Activated naive CD4-positive, alpha-beta T cell treated with Interleukin-2 at 50 U/mL for 16 hours (primary cell): ENCODE measurements around the gene DDC.

ENCODE experiments used
- DNase-seq: peaks from one replicate; pipeline ENCODE4 v3.0.0-alpha.2; 2020

DDC gene

GRCh38 chr7:50513166-50513871 lies 51.9 kb downstream of the DDC start:
- DNase-seq, result no peak

DNA sequence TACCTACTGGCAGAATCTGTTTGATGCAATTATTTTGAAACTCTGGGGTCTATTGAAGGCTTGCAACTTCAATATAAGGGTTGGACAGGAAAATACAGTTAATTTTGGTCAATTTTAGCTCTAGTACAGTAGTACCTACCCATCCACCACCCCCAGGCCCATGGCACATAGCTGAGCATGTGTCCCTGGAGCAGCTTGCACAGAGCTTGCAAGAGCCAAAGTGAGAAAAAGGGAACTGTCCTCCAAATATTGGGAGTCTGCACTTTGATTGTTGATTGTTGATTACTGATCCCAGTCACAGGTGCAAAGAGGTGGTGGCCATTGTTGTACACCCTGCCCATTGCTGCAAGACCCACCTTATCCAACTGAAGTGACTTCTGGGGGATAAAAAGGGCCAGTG lies 52.8 kb downstream of the DDC start:
- no peak for DNase-seq

GRCh38 chr7:50509459-50509858 lies 55.7 kb downstream of the DDC start:
- no peak for DNase-seq

- DNase-seq, result no peak
Observed at GRCh38 chr7:50508471-50508943, 56.7 kb downstream of the DDC start.

GRCh38 chr7:50507898-50508470 lies 57.2 kb downstream of the DDC start:
- no peak for DNase-seq

GRCh38 chr7:50505553-50506210 lies 59.5 kb downstream of the DDC start:
- no peak for DNase-seq

DNA sequence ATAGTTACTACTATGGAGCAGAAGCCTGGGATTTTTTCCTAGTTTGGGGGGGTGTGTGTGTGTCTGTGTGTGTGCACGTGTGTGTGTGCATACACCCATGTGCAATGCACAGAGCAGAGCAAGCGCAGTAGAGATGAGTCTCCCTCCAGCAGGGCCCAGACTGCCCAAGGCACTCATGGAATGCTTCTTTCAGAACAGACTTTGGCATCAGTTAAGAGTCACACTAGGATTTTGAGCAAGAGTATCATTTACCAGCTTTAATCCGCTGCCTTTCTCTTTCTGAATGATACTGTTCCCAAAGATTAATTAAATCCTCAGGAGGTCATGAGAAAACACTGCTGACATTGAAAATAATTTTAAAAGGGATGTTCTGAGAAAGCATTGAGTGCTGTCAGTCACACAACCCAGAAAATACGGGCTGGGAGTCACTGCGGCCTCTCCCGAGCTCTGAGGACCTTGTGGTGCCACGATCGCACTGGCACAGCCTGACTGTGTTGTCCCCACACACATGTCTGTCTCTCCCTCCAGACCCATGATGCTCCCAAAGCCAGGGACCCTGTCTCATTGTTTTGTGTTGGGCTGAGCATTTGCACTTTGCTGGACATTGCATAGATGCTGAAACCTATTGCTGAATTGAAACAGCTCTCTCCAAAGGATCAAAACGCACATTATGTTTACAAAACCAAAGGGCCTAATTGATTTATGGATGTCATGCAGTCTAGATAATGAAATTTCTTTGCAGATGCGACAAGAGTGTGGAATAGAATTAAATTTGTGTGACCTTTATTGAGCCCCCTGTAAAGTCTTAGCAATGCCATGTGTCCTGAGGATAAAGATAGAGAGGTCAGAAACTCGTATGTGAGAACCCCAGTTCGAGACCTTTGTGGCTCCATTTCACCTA lies 60.3 kb downstream of the DDC start:
- no peak for DNase-seq

DNA sequence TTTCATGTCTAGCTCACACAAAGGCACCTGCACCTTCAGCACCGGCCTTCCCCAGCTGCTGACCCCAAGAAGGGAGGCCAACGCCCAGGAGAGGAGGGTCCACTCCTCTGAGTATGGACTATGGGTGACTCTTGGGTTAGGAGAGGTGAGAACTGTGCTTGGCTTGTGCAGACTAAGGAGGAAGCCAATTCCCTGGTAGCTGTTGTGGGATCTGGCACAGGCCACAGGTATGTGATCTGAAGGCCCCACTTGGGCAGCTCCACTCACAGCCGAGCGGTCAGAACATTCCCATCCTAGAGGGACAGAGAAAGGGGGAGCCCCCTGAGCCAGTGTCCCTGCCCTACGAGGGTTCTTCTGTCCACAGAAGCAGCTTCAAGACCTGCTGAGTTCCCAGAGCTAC lies 62.3 kb downstream of the DDC start:
- DNase-seq, result no peak

DNA sequence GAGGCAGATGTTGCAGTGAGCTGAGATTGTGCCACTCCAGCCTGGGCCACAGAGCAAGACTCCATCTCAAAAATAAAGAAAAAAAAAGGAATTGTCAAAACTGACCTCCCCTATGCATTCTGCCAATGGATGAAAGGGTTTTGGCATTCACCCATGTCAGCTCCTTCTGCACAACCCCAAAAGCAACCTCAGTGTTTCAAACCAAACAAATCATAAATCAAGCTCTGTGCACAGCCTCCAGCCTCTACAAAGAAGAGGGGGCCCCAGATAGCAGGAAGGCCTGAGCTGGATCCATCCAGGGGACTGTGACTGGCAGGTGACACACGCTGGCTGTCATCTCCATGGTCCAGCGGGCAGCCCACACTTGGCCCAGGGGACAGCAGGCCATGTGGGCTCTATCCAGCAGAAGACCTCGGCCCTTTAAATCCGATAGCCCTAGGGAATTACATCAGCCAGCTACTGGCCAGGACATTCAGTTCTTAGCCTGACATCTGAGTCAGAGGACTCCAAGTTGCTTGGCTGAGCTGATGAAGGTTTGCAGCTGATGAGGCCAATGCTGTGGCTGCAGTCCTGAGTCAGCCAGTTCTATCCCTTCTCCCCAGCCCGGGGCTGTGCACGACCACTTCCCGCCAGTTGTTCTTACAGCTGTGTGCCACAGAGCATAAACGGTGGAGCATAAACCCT lies 63.1 kb downstream of the DDC start:
- DNase-seq, result no peak

GRCh38 chr7:50499092-50499491 lies 66.1 kb downstream of the DDC start:
- no peak for DNase-seq

DNA sequence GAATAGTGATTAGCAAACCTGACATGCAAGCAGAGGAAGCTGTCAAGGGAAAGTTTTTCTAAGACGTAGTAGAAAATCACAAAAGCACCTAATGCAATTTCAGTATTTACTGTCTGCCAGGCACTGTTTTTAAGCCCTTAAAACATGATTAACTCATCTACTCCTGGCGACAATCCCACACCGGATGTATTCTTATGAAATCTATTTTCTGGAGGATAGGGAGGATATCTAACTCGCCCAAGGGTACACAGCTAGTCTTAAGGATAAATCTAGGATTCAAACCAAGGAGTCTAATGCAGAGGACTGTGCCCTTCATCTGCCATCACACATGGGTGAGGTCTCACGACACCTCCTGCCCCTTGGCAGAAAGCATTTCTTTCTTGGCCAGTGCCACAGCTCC lies 67.2 kb downstream of the DDC start:
- DNase-seq, result no peak

GRCh38 chr7:50497068-50497642 lies 68.0 kb downstream of the DDC start:
- no peak for DNase-seq

DNA sequence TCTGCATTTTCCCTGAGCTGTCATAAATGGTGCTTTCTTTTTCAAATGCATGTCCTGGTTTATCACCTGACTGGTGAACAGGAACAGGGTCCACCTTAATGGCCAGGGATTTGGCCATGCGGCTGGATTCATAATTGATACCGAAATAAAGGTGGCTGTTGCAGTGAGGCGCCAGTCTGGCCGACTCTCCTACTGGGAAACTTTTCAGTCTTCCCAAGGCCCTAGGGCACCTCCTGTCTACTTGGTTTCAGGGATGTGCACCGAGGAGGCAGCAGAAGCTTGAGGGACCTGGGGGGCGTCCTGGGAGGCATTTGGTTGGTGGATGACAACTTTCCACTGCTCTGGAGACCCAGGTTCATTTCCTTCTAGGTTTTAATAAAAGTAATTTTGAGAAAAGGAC lies 68.6 kb downstream of the DDC start:
- no peak for DNase-seq

DNA sequence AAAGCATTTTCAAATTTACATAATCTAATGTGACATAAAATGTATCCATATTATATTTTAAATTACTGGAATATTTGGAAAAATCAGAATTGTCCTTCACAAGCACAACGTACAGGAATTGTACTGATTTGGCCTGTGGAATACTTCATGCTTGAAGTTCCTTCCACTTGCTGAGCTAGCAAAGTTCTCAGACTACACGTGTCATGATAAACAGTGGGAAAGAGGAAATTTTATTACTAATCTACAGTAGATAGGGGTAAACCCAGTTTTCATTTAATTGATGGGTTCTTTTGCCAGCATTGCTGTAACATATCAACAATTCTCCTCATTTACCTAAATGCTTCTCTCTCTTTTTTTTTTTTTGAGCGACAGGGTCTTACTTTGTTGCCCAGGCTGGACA lies 69.5 kb downstream of the DDC start:
- DNase-seq, result no peak

- no peak for DNase-seq
Observed at GRCh38 chr7:50492770-50493519, 72.3 kb downstream of the DDC start.

GRCh38 chr7:50491943-50492342 lies 73.3 kb downstream of the DDC start:
- DNase-seq, result no peak

DNA sequence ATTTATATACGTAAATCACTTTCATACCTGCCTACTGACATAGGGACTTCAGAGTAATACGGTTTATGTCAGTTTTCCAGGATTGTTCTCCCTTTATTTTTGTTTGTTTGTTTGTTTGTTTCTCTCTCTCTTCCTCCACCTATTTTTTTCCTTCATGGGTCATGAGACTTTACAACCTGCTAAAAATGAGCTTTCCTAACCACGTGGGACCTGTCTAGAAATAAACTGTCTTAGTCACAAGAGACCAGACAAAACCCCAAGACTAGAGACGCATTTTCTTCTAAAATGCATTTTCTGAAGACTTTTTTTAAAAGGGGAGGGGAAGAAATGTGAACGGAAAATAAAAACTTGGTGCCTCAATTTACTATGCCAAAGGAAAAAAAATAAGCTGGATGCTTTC lies 74.0 kb downstream of the DDC start:
- no peak for DNase-seq

GRCh38 chr7:50488379-50488778 lies 76.8 kb downstream of the DDC start:
- DNase-seq, result no peak

- DNase-seq, result no peak
Observed at GRCh38 chr7:50486512-50486911, 78.7 kb downstream of the DDC start.

DNA sequence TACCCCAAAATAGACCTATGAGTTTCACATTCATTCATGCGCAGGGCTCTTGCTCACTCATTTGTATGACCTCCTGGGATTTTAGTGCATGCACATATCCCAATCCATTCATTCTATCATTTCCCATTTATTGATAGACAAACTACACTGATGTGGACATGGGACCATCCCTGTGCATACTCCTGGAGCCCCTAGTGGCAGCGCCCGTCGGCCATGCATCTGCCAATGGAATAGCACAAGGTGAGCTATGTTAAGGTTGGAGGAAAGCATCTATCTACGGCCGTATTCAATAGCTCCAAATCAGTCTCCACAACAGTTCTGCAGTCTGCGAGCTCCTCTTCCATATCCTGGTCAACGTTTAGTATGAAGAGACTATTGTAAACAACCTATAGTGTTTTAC lies 83.3 kb downstream of the DDC start:
- DNase-seq, result no peak

DNA sequence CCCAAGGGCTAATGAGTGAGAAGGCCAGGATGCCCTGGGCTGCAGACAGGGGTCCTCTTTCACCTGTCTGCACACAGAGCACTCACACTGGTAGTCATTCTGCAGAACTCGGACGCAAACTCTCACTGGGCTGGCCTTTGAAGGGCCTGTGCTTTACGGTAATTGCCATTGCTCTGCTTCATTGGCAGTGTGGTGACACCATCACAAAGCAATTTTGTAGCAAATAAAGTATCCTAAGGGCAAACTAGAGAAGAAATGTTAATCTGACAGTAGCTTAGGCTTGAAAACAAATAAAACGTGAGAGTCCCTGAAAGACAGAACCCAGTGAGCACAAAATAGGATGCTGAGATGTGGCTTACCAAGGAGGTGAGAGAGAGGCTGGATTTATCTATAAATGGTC lies 84.4 kb downstream of the DDC start:
- DNase-seq, result no peak
